Bronchial epithelial cell (primary cell): ENCODE data around the gene SBSN. TPM values are rescaled to one million over a fixed set of nuclear protein-coding genes. Genes with fewer than 3 reads are reported as not detected.

Source experiments
- DNase-seq: peaks from one replicate; pipeline ENCODE4 v3.0.0-alpha.2; 2010; ENCODE audit warnings: low read depth
- FAIRE-seq: peaks from 2 replicates; lab custom pipeline; 2011; peaks lifted over from hg19 to GRCh38; lab: Jason Lieb, UNC
- H3K27me3 ChIP-seq: 2 replicates; pipeline ENCODE4 v1.5.1; 2011; ENCODE audit warnings: low read length; ENCODE audit not compliant: control insufficient read depth, insufficient read depth
- H3K36me3 ChIP-seq: 2 replicates; pipeline ENCODE4 v1.5.1; 2011; ENCODE audit warnings: low read length; ENCODE audit not compliant: control insufficient read depth, insufficient read depth
- H3K4me3 ChIP-seq: 2 replicates; pipeline ENCODE4 v1.5.1; 2011; ENCODE audit warnings: mild to moderate bottlenecking, low read depth, low read length, control low read depth
- CTCF ChIP-seq: IDR thresholded peaks from 2 replicates; pipeline ENCODE4 v1.5.1; 2011; ENCODE audit warnings: mild to moderate bottlenecking, moderate library complexity, low read length, control low read depth, inconsistent platforms; ENCODE audit not compliant: insufficient read depth, severe bottlenecking
- total RNA-seq: library from RNA; depleted of rRNA; stranded (reverse); fragments of >200 nt; gene quantifications from 2 replicates; pipeline ENCODE4 v1.2.1, GENCODE V29; 2014

SBSN gene, protein sequence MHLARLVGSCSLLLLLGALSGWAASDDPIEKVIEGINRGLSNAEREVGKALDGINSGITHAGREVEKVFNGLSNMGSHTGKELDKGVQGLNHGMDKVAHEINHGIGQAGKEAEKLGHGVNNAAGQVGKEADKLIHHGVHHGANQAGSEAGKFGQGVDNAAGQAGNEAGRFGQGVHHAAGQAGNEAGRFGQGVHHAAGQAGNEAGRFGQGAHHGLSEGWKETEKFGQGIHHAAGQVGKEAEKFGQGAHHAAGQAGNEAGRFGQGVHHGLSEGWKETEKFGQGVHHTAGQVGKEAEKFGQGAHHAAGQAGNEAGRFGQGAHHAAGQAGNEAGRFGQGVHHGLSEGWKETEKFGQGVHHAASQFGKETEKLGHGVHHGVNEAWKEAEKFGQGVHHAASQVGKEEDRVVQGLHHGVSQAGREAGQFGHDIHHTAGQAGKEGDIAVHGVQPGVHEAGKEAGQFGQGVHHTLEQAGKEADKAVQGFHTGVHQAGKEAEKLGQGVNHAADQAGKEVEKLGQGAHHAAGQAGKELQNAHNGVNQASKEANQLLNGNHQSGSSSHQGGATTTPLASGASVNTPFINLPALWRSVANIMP
- 9.5 and 107 TPM in 2 replicates for total RNA-seq

GRCh38 chr19:35528218-35529038 is at the start of gene SBSN:
Gene SBSN, minus strand, starts transcription at chr19:35528311. Its CDS starts 30 bp downstream, at chr19:35528281.
- no peak for FAIRE-seq
- Histone ChIP-seq H3K4me3 (no peak within 1 kb of the TSS), H3K27me3 (peaks cover 11% of the 10 kb centered on the region)

GRCh38 chr19:35571406-35571965 is 43.4 kb upstream of the SBSN start:
- no peaks in the 10 kb centered on the region for H3K27me3 ChIP-seq
- no peaks in the 10 kb centered on the region for H3K36me3 ChIP-seq
- FAIRE-seq (no peak), DNase-seq (peak; percentile 22)
- no peak overlapping the region for H3K4me3 ChIP-seq
- no peak for TF ChIP-seq CTCF

More at GRCh38 chr19:35528218-35529038, at the start of gene SBSN:
- H3K36me3 ChIP-seq: no peaks in the 10 kb centered on the region
- TF ChIP-seq CTCF: no peak
- peak; percentile 92 for DNase-seq

DNA sequence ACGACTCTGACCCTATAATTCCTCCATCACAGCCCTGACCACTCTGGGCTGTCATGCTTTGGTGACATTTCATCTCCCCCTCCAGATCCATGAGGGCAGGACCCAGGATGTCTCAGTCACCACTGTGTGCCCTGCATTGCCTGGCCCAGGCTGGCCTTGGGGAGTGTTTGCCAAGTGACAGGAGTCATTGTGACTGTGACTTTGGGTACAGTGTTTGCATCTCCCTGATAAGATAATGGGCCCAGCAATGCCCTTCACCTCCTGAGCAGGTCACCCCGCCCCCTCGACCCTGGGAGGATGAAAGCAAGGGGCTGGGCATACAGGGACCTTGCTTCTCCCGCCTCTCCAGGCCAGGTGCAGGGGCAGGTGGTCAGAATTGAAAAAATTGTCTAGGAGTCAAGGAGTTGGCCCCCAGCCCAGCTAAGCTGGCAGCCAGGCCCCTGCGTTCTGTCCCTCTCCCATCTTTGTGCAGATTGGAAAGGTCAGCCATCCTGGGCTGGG is 41.2 kb upstream of the SBSN start:
- FAIRE-seq (no peak), DNase-seq (no peak)
- H3K27me3 ChIP-seq: no peaks in the 10 kb centered on the region
- no peak for TF ChIP-seq CTCF
- H3K36me3 ChIP-seq: no peaks in the 10 kb centered on the region
- no peak overlapping the region for H3K4me3 ChIP-seq

DNA sequence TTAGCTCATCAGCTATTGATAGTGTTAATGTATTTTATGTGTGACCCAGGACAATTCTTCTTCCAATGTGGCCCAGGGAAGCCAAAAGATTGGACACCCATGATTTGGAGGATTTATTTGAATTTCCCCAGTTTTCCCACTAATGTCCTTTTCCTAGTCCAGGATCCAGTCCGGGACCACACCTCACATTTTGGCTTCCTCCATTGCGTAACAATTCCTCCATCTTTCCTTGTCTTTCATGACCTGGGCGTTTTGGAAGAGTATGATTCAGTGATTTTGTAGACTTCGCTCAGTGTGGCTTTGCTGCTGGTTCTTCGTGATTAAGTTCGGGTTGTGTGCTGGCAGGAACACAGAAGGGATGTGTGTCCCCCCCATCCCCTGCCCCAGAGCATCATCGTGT is 38.6 kb upstream of the SBSN start:
- no peak for TF ChIP-seq CTCF
- Histone ChIP-seq H3K27me3 (no peaks in the 10 kb centered on the region), H3K36me3 (no peaks in the 10 kb centered on the region), H3K4me3 (no peak overlapping the region)
- DNase-seq: no peak
- FAIRE-seq: no peak

GRCh38 chr19:35565016-35565856 is 37.1 kb upstream of the SBSN start:
- Histone ChIP-seq H3K36me3 (no peaks in the 10 kb centered on the region), H3K27me3 (no peaks in the 10 kb centered on the region), H3K4me3 (no peak overlapping the region)
- no peak for TF ChIP-seq CTCF
- DNase-seq (no peak), FAIRE-seq (peak; percentile 28)
